C4-2B (cell line): Measurements from ENCODE around the gene CYFIP2.

Source experiments
- ZFX ChIP-seq: fragments of 450-650 bp; IDR thresholded peaks from 2 replicates; pipeline ENCODE4 v1.6.1; 2017
- TF ChIP-seq, protein P1 (sequence below): fragments of 450-650 bp; conservative IDR thresholded peaks from 2 replicates; pipeline ENCODE4 v1.5.1; 2017; ENCODE audit warnings: mild to moderate bottlenecking

DNA sequence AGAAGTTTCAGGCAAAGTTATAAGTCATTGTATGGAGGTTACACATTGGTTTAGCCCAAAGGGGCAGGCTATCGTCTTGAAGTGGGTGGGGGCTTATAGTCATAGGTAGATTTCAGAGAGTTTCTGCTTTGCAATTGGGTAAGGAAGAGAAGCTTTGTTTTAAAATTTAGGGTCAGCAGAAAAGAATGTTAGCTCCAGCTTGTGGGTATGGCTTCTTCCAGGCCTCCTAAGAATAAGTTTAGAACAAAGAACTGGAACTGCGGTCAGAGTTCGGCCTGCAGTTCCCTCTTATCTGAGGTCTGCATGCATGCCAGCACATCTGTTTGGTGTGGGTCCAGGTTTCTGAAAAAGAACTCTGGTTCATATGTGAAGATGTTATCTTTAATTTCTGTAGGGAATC, 96.1 kb downstream of the CYFIP2 start:
- TF ChIP-seq, protein P1, sequence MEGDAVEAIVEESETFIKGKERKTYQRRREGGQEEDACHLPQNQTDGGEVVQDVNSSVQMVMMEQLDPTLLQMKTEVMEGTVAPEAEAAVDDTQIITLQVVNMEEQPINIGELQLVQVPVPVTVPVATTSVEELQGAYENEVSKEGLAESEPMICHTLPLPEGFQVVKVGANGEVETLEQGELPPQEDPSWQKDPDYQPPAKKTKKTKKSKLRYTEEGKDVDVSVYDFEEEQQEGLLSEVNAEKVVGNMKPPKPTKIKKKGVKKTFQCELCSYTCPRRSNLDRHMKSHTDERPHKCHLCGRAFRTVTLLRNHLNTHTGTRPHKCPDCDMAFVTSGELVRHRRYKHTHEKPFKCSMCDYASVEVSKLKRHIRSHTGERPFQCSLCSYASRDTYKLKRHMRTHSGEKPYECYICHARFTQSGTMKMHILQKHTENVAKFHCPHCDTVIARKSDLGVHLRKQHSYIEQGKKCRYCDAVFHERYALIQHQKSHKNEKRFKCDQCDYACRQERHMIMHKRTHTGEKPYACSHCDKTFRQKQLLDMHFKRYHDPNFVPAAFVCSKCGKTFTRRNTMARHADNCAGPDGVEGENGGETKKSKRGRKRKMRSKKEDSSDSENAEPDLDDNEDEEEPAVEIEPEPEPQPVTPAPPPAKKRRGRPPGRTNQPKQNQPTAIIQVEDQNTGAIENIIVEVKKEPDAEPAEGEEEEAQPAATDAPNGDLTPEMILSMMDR: no peak
- TF ChIP-seq ZFX: no peak
